Panc1 (cell line): Measurements from ENCODE around the gene ECI1. TPM values are rescaled to one million over a fixed set of nuclear protein-coding genes. Genes with fewer than 3 reads are reported as not detected.

ENCODE experiments used
- ATAC-seq: fragments of 200-7000 bp; cut with Tn5 transposase; 2 replicates; pipeline ENCODE4 v1.9.1; 2020; ENCODE audit warnings: mild to moderate bottlenecking, moderate library complexity
- BruUV-seq: library from RNA; stranded (reverse); fragments of 400-500 nt; replicated peaks from 2 replicates; lab custom pipeline; 2021; lab: Mats Ljungman, UMichigan
- CTCF ChIA-PET: fragments of 300-600 bp; sonication (Branson Sonifier 250); formaldehyde crosslinking; loops from one replicate; lab custom pipeline; 2022; ENCODE audit warnings: antibody characterized with exemption; lab: Charles Lee
- POLR2A ChIA-PET: fragments of 300-600 bp; sonication (Branson Sonifier 250); formaldehyde crosslinking; loops from one replicate; lab custom pipeline; 2022; ENCODE audit warnings: antibody characterized with exemption; lab: Charles Lee
- DNase-seq: peaks from one replicate; pipeline ENCODE4 v3.0.0-alpha.2; 2010; ENCODE audit warnings: low read depth, low spot score
- H3K27ac ChIP-seq: 2 replicates; pipeline ENCODE4 v1.5.1; 2011; ENCODE audit warnings: mild to moderate bottlenecking, low read length, inconsistent platforms
- H3K27me3 ChIP-seq: fragments of 200-500 bp; sonication (Bioruptor generic); 2 replicates; pipeline ENCODE4 v1.6.0; 2014; ENCODE audit warnings: low read length, inconsistent platforms; ENCODE audit not compliant: control insufficient read depth, insufficient read depth
- H3K36me3 ChIP-seq: fragments of 200-500 bp; sonication (Bioruptor generic); 2 replicates; pipeline ENCODE4 v1.5.1; 2014; ENCODE audit warnings: inconsistent platforms, mild to moderate bottlenecking, low read length, moderate library complexity; ENCODE audit not compliant: control insufficient read depth, insufficient read depth
- H3K4me1 ChIP-seq: 2 replicates; pipeline ENCODE4 v1.5.1; 2011; ENCODE audit warnings: inconsistent platforms, mild to moderate bottlenecking, low read length, moderate library complexity; ENCODE audit not compliant: control insufficient read depth, insufficient read depth
- H3K4me3 ChIP-seq, 2 experiments: 2 replicates each; pipeline ENCODE4 v1.5.1; 2011 to 2012; ENCODE audit warnings: low read depth in 2 of 2, low read length in 2 of 2, mild to moderate bottlenecking in 2 of 2, inconsistent platforms in 1 of 2, moderate library complexity in 1 of 2
- H3K9me3 ChIP-seq: fragments of 200-500 bp; sonication (Bioruptor generic); 2 replicates; pipeline ENCODE4 v1.5.1; 2014; ENCODE audit warnings: low read depth, mild to moderate bottlenecking, inconsistent platforms, low read length, moderate library complexity; ENCODE audit not compliant: control insufficient read depth, insufficient read depth
- CTCF ChIP-seq: fragments of 450-650 bp; IDR thresholded peaks from 2 replicates; pipeline ENCODE4 v1.5.1; 2017; ENCODE audit warnings: mild to moderate bottlenecking
- POLR2AphosphoS5 ChIP-seq: IDR thresholded peaks from 2 replicates; pipeline ENCODE4 v1.6.1; 2012; ENCODE audit warnings: mild to moderate bottlenecking, low read depth, low read length, moderate library complexity
- REST ChIP-seq, 2 experiments: IDR thresholded peaks; 2 replicates each; pipeline ENCODE4 v1.6.1; 2011 to 2012; ENCODE audit warnings: low read depth in 2 of 2, control low read depth in 1 of 2, low read length in 1 of 2, mild to moderate bottlenecking in 1 of 2, moderate library complexity in 1 of 2; ENCODE audit not compliant: insufficient read depth in 1 of 2
- SIN3A ChIP-seq: IDR thresholded peaks from 2 replicates; pipeline ENCODE4 v1.6.1; 2012; ENCODE audit warnings: low read depth, mild to moderate bottlenecking, low read length, moderate library complexity, borderline replicate concordance; ENCODE audit not compliant: insufficient read depth
- TCF7L2 ChIP-seq: IDR thresholded peaks from 2 replicates; pipeline ENCODE4 v1.6.1; 2011; ENCODE audit warnings: mild to moderate bottlenecking, low read depth, low read length, inconsistent platforms
- in situ Hi-C: cut with HindIII; loops from 2 replicates; pipeline ENCODE4 v1.10.0; 2016; ENCODE audit warnings: low sequenced_read_pairs, low pct_unique_long_range_greater_than_20kb
- intact Hi-C: fragments of 100-400 bp; cut with micrococcal nuclease; formaldehyde crosslinking; loops from one replicate; pipeline ENCODE4 v1.10.0; 2022; ENCODE audit not compliant: unreplicated experiment
- total RNA-seq: library from RNA; stranded (reverse); gene quantifications from one replicate; pipeline ENCODE4 v1.2.1, GENCODE V29; 2021; ENCODE audit not compliant: unreplicated experiment

ECI1 gene
- total RNA-seq, 1 experiment from 2014 or later: 117 TPM

GRCh38 chr16:2270588-2271470 is 19.4 kb upstream of the ECI1 start:
- H3K9me3 ChIP-seq: no peaks in the 10 kb centered on the region
- H3K27ac ChIP-seq: no peak overlapping the region
- DNase-seq (no peak), ATAC-seq (no peak)
- H3K4me1 ChIP-seq: peaks cover 10% of the 10 kb centered on the region
- ChIA-PET POLR2A (no interaction called here), CTCF (no interaction called here)
- in situ Hi-C loops: no loop called here
- TF ChIP-seq SIN3A (no peak), TCF7L2 (no peak), REST (IDR thresholded peaks at IDR 0.05; ENCODE audit: insufficient read depth in 1 of 2, low read depth in 2 of 2, low read length in 1 of 2) (no peak)
- no TSS peak for BruUV-seq
- intact Hi-C loops: no loop called here
- H3K36me3 ChIP-seq: no peaks in the 10 kb centered on the region; the same call in none of the 2 replicates
- no peak overlapping the region for H3K4me3 ChIP-seq
- H3K27me3 ChIP-seq: no peaks in the 10 kb centered on the region

- in situ Hi-C loops: no loop called here
- TF ChIP-seq POLR2AphosphoS5 (no peak), REST (IDR thresholded peaks at IDR 0.05; ENCODE audit: insufficient read depth in 1 of 2, low read depth in 2 of 2, low read length in 1 of 2) (no peak), SIN3A (no peak), TCF7L2 (no peak), CTCF (no peak)
- H3K27me3 ChIP-seq: no peaks in the 10 kb centered on the region
- H3K27ac ChIP-seq: no peak overlapping the region; the same call in 1 of the 2 replicates
- intact Hi-C loops: no loop called here
- H3K4me1 ChIP-seq: peaks cover 16% of the 10 kb centered on the region
- DNase-seq (no peak), ATAC-seq (no peak)
- no peak overlapping the region for H3K4me3 ChIP-seq
- no peaks in the 10 kb centered on the region; the same call in none of the 2 replicates for H3K36me3 ChIP-seq
- BruUV-seq: no TSS peak
- POLR2A ChIA-PET: no interaction called here
- CTCF ChIA-PET: no interaction called here
- no peaks in the 10 kb centered on the region for H3K9me3 ChIP-seq
These were observed 18.7 kb upstream of the ECI1 start for GRCh38 chr16:2270070-2270462.
